ENCODE data around the gene OR52R1.

Gene OR52R1

DNA sequence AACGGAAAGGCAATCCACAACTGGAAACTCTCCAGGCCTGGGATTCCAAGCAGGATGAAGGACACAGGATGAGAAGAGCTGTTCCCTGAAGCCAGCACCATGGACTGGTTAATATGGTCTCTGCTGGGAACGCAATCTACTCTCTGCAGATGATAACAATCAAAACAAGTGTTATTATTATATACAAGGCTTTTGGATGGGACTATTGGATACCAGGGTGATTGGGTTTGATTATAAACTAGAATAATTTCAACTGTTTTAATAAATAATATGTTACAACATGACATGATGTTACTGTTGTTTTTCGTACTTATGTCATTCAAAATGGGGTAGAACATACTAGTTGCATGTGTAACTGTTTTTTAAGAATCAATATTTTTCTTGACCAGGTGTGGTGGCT lies at the start of gene OR52R1:
Gene OR52R1 (minus strand): TSS at position 101 of the 400 bp plus-strand sequence. CDS start 0 bp downstream, at position 101.
- no peak for DNase-seq
- H3K9me2 ChIP-seq (replicated peaks; ENCODE audit: insufficient read depth, low read length), result no peaks in the 10 kb centered on the region
- no peaks in the 10 kb centered on the region for H3K4me1 ChIP-seq (ENCODE audit: low read length)
- no peaks in the 10 kb centered on the region for H3K27me3 ChIP-seq (replicated peaks; ENCODE audit: insufficient read depth, low read length)
- H3K4me2 ChIP-seq (ENCODE audit: low read depth, low read length), result no peak within 1 kb of the TSS
- no peaks in the 10 kb centered on the region for H4K20me1 ChIP-seq (ENCODE audit: insufficient read depth, low read length)
- TF ChIP-seq EZH2 (optimal IDR thresholded peaks at IDR 0.05; ENCODE audit: low read depth, low read length) (no peak), EZH2phosphoT487 (IDR thresholded peaks at IDR 0.05; ENCODE audit: low read length) (no peak)
- TF ChIP-seq, protein P1, sequence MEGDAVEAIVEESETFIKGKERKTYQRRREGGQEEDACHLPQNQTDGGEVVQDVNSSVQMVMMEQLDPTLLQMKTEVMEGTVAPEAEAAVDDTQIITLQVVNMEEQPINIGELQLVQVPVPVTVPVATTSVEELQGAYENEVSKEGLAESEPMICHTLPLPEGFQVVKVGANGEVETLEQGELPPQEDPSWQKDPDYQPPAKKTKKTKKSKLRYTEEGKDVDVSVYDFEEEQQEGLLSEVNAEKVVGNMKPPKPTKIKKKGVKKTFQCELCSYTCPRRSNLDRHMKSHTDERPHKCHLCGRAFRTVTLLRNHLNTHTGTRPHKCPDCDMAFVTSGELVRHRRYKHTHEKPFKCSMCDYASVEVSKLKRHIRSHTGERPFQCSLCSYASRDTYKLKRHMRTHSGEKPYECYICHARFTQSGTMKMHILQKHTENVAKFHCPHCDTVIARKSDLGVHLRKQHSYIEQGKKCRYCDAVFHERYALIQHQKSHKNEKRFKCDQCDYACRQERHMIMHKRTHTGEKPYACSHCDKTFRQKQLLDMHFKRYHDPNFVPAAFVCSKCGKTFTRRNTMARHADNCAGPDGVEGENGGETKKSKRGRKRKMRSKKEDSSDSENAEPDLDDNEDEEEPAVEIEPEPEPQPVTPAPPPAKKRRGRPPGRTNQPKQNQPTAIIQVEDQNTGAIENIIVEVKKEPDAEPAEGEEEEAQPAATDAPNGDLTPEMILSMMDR (IDR thresholded peaks at IDR 0.05; ENCODE audit: low read length), result no peak
- no peaks in the 10 kb centered on the region for H3K36me3 ChIP-seq (replicated peaks; ENCODE audit: insufficient read depth, low read length)
- no peak within 1 kb of the TSS for H3K9ac ChIP-seq (ENCODE audit: low read length)
- H3K9me3 ChIP-seq (replicated peaks; ENCODE audit: insufficient read depth, low read length), result no peaks in the 10 kb centered on the region
- no peak within 1 kb of the TSS for H2AFZ ChIP-seq (ENCODE audit: low read length)
- H3F3A ChIP-seq (ENCODE audit: insufficient read depth, low read length), result no peaks in the 10 kb centered on the region
- H3K79me2 ChIP-seq (ENCODE audit: low read length), result no peaks in the 10 kb centered on the region
- no peak within 1 kb of the TSS for H3K27ac ChIP-seq (ENCODE audit: low read length)
- no peak within 1 kb of the TSS for H3K4me3 ChIP-seq (ENCODE audit: low read length)

DNA sequence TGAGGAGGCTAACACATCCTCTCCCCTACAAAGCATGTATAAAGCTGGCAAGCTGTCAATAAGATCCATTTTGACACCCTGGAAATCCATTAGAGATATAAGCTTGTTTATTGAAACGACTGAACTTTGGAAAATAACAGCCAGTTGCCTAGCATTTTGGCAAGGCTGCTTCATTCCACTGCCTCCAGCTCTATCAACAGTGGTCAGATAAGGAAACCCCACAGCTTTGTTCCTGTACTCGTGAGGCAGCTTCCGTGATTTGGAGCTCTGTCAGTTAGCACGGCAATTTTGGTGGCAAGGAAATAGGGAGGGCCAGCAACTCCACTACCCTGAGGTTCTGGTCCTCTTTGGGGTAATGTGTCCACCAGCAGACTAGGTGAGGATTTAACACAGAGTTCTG lies 46.9 kb upstream of the OR52R1 start:
- Histone ChIP-seq H3K4me2 (ENCODE audit: low read depth, low read length) (no peak overlapping the region), H3K9ac (ENCODE audit: low read length) (no peak overlapping the region), H3K4me3 (ENCODE audit: low read length) (no peak overlapping the region), H3K9me3 (replicated peaks; ENCODE audit: insufficient read depth, low read length) (no peaks in the 10 kb centered on the region), H3K27me3 (replicated peaks; ENCODE audit: insufficient read depth, low read length) (no peaks in the 10 kb centered on the region), H4K20me1 (ENCODE audit: insufficient read depth, low read length) (no peaks in the 10 kb centered on the region), H3K27ac (ENCODE audit: low read length) (no peak overlapping the region), H3F3A (ENCODE audit: insufficient read depth, low read length) (no peaks in the 10 kb centered on the region), H3K36me3 (replicated peaks; ENCODE audit: insufficient read depth, low read length) (no peaks in the 10 kb centered on the region), H3K4me1 (ENCODE audit: low read length) (no peaks in the 10 kb centered on the region), H3K79me2 (ENCODE audit: low read length) (no peaks in the 10 kb centered on the region), H3K9me2 (replicated peaks; ENCODE audit: insufficient read depth, low read length) (no peaks in the 10 kb centered on the region), H2AFZ (ENCODE audit: low read length) (no peak overlapping the region)
- TF ChIP-seq EZH2 (optimal IDR thresholded peaks at IDR 0.05; ENCODE audit: low read depth, low read length) (no peak), EZH2phosphoT487 (IDR thresholded peaks at IDR 0.05; ENCODE audit: low read length) (no peak)
- TF ChIP-seq, protein P1 (IDR thresholded peaks at IDR 0.05; ENCODE audit: low read length), result no peak
- no peak for DNase-seq

DNA sequence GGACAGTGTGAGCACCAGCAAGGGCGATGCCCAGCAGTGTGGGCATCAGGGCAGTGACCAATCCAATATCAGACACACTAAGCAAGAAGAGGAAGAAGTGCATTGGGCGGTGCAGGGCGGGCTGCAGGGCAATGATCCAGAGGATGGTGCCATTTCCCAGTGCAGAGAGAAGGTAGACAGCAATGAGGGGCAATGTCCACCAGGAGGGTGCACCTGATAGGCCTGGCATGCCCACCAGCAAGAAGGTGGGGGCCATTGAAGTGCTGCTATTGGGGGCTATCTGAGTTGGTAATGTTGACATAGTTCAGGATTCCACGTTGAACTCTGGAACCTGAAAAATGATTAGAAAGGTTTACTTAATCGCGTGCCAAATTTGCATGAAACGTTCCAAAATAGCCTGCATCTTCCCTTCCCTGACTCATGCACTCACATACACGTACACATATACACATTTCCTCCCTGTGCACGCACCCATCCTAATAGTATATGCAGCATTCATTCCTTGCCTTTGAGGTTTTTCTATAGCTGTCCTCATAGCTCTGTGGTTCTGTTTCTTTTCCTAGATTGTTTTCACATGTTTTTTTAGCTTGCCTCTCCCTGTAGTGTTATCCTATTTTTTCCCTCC lies 44.8 kb upstream of the OR52R1 start, which contains the start of gene OR51S1:
Gene OR51S1 (minus strand): TSS at position 301 of the 625 bp plus-strand sequence. CDS start 0 bp downstream, at position 301.
- Histone ChIP-seq H3K27ac (ENCODE audit: low read length) (no peak within 1 kb of the TSS), H3F3A (ENCODE audit: insufficient read depth, low read length) (no peaks in the 10 kb centered on the region), H3K79me2 (ENCODE audit: low read length) (no peaks in the 10 kb centered on the region), H3K4me1 (ENCODE audit: low read length) (no peaks in the 10 kb centered on the region), H3K27me3 (replicated peaks; ENCODE audit: insufficient read depth, low read length) (no peaks in the 10 kb centered on the region), H3K9ac (ENCODE audit: low read length) (no peak within 1 kb of the TSS), H3K9me3 (replicated peaks; ENCODE audit: insufficient read depth, low read length) (no peaks in the 10 kb centered on the region), H3K9me2 (replicated peaks; ENCODE audit: insufficient read depth, low read length) (no peaks in the 10 kb centered on the region), H3K4me2 (ENCODE audit: low read depth, low read length) (no peak within 1 kb of the TSS), H3K36me3 (replicated peaks; ENCODE audit: insufficient read depth, low read length) (no peaks in the 10 kb centered on the region), H3K4me3 (ENCODE audit: low read length) (no peak within 1 kb of the TSS), H4K20me1 (ENCODE audit: insufficient read depth, low read length) (no peaks in the 10 kb centered on the region), H2AFZ (ENCODE audit: low read length) (no peak within 1 kb of the TSS)
- no peak for TF ChIP-seq EZH2 (optimal IDR thresholded peaks at IDR 0.05; ENCODE audit: low read depth, low read length)
- TF ChIP-seq, protein P1 (IDR thresholded peaks at IDR 0.05; ENCODE audit: low read length), result no peak
- TF ChIP-seq EZH2phosphoT487 (IDR thresholded peaks at IDR 0.05; ENCODE audit: low read length), result no peak
- DNase-seq, result no peak
